ENCODE results near the gene PIEZO2.

DNA sequence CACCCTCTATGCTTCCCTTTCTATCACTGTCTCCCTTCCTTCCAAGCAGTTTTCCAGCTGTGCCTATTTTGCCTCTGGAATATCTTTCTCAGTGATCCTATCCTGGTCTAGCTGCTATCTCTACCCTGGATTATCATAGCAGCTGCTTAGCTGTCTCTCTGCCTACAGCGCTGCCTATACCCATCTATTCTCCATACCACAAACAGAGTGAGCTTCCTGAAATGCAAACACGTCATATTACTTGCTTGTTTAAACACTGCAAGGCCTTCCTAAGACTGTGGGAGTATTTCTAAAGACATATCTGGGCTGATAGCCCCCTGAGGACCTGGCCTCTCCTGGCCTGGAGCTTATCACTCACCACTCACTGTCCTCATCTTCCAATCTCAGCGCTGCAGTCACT, 403.4 kb downstream of the PIEZO2 start:
- TF ChIP-seq, protein P1, sequence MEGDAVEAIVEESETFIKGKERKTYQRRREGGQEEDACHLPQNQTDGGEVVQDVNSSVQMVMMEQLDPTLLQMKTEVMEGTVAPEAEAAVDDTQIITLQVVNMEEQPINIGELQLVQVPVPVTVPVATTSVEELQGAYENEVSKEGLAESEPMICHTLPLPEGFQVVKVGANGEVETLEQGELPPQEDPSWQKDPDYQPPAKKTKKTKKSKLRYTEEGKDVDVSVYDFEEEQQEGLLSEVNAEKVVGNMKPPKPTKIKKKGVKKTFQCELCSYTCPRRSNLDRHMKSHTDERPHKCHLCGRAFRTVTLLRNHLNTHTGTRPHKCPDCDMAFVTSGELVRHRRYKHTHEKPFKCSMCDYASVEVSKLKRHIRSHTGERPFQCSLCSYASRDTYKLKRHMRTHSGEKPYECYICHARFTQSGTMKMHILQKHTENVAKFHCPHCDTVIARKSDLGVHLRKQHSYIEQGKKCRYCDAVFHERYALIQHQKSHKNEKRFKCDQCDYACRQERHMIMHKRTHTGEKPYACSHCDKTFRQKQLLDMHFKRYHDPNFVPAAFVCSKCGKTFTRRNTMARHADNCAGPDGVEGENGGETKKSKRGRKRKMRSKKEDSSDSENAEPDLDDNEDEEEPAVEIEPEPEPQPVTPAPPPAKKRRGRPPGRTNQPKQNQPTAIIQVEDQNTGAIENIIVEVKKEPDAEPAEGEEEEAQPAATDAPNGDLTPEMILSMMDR (IDR thresholded peaks at IDR 0.05): no peak
- no peak for TF ChIP-seq POLR2A (IDR thresholded peaks at IDR 0.05)

All from esophagus squamous epithelium (tissue), 4 donors.